SK-N-SH (cell line): Measurements from ENCODE around the gene HOMER2. TPM values are rescaled to one million over a fixed set of nuclear protein-coding genes. Genes with fewer than 3 reads are reported as not detected.
A peak's percentile ranks its signal among the peaks of the same experiment; 100 is the strongest.

ENCODE experiments used
- CTCF ChIA-PET: fragments of 300-600, 350-600 bp; formaldehyde crosslinking; extraction: SDS; loops from one replicate; lab custom pipeline; 2021; lab: Yijun Ruan, JAX
- POLR2A ChIA-PET: fragments of 350-600 bp; sonication (Branson Sonifier 250); formaldehyde crosslinking; extraction: SDS; loops from one replicate; lab custom pipeline; 2020; ENCODE audit warnings: antibody characterized with exemption, inconsistent platforms; lab: Yijun Ruan, JAX
- DNase-seq: peaks from one replicate; pipeline ENCODE4 v3.0.0; 2012
- H2AFZ ChIP-seq: fragments of 200-600 bp; sonication (generic); 2 replicates; pipeline ENCODE4 v1.8.1; 2016; ENCODE audit warnings: antibody characterized with exemption, mild to moderate bottlenecking, low read depth
- H3F3A ChIP-seq: fragments of 200-600 bp; sonication (generic); replicated peaks from 2 replicates; pipeline ENCODE3; 2016; ENCODE audit warnings: antibody characterized with exemption, mild to moderate bottlenecking; ENCODE audit not compliant: insufficient read depth
- H3K27ac ChIP-seq, 2 experiments: fragments of 200-500 bp in 1 of 2; fragments of 200-600 bp in 1 of 2; sonication (Bioruptor generic) in 1 of 2; sonication (generic), shearing (Covaris generic) in 1 of 2; 2 replicates each; pipeline versions ENCODE4 v1.5.1 to v1.6.1; 2014 to 2016; ENCODE audit warnings: low read depth in 2 of 2, inconsistent platforms in 1 of 2, low read length in 1 of 2, mild to moderate bottlenecking in 1 of 2, mixed read lengths in 1 of 2
- H3K27me3 ChIP-seq: fragments of 200-600 bp; sonication (generic), shearing (Covaris generic); 2 replicates; pipeline ENCODE4 v1.6.1; 2016; ENCODE audit warnings: mixed run types; ENCODE audit not compliant: insufficient read depth
- H3K36me3 ChIP-seq, 2 experiments: fragments of 200-500 bp in 1 of 2; fragments of 200-600 bp in 1 of 2; sonication (Bioruptor generic) in 1 of 2; sonication (generic) in 1 of 2; replicated peaks in 1 of 2; 2 replicates each; pipeline versions ENCODE3 to v1.5.1; 2014 to 2016; ENCODE audit warnings: low read length in 1 of 2, mild to moderate bottlenecking in 1 of 2; ENCODE audit not compliant: insufficient read depth in 2 of 2, control insufficient read depth in 1 of 2
- H3K4me1 ChIP-seq, 2 experiments: fragments of 200-500 bp in 1 of 2; fragments of 200-600 bp in 1 of 2; sonication (Bioruptor generic) in 1 of 2; sonication (generic), shearing (Covaris generic) in 1 of 2; 2 replicates each; pipeline versions ENCODE4 v1.5.1 to v1.6.1; 2014 to 2016; ENCODE audit warnings: low read depth in 1 of 2, low read length in 1 of 2, mixed run types in 1 of 2; ENCODE audit not compliant: insufficient read depth in 2 of 2, control insufficient read depth in 1 of 2
- H3K4me2 ChIP-seq: fragments of 200-600 bp; sonication (generic), shearing (Covaris generic); 2 replicates; pipeline ENCODE4 v1.6.1; 2017; ENCODE audit warnings: mixed run types
- H3K4me3 ChIP-seq, 2 experiments: fragments of 200-500 bp in 1 of 2; fragments of 200-600 bp in 1 of 2; sonication (Bioruptor generic) in 1 of 2; sonication (generic), shearing (Covaris generic) in 1 of 2; 2 replicates each; pipeline versions ENCODE4 v1.5.1 to v1.8.1; 2014 to 2016; ENCODE audit warnings: low read depth in 2 of 2, inconsistent platforms in 1 of 2, low read length in 1 of 2, mild to moderate bottlenecking in 1 of 2, mixed read lengths in 1 of 2, moderate library complexity in 1 of 2
- H3K79me2 ChIP-seq: fragments of 200-600 bp; sonication (generic); 2 replicates; pipeline ENCODE4 v1.8.1; 2017; ENCODE audit warnings: mild to moderate bottlenecking; ENCODE audit not compliant: insufficient read depth
- H3K9ac ChIP-seq: fragments of 200-600 bp; sonication (generic); 2 replicates; pipeline ENCODE4 v1.6.1; 2017; ENCODE audit warnings: mixed run types
- H3K9me2 ChIP-seq: fragments of 200-600 bp; sonication (generic); 2 replicates; pipeline ENCODE4 v1.6.1; 2017; ENCODE audit warnings: mixed run types
- H3K9me3 ChIP-seq: fragments of 200-600 bp; sonication (generic); 2 replicates; pipeline ENCODE4 v1.6.1; 2017; ENCODE audit warnings: mixed run types, mild to moderate bottlenecking, moderate library complexity
- H4K20me1 ChIP-seq: fragments of 200-600 bp; sonication (generic); 2 replicates; pipeline ENCODE4 v1.6.1; 2017; ENCODE audit warnings: mild to moderate bottlenecking, mixed run types; ENCODE audit not compliant: insufficient read depth
- CHD2 ChIP-seq: fragments of 150-350 bp; IDR thresholded peaks from 2 replicates; pipeline ENCODE4 v1.6.1; 2018; ENCODE audit warnings: low read length; ENCODE audit not compliant: partially characterized antibody
- CTCF ChIP-seq: fragments of 200-600 bp; sonication (generic); IDR thresholded peaks from 2 replicates; pipeline ENCODE4 v1.6.1; 2017; ENCODE audit warnings: antibody characterized with exemption, mild to moderate bottlenecking, moderate library complexity
- FOXJ3 ChIP-seq: sonication (generic); formaldehyde crosslinking; IDR thresholded peaks from 2 replicates; pipeline ENCODE4 v1.5.1; 2020; ENCODE audit warnings: mild to moderate bottlenecking, missing genetic modification reagents
- GABPA ChIP-seq: IDR thresholded peaks from 2 replicates; pipeline ENCODE4 v1.4.0; 2012; ENCODE audit warnings: low read depth, mild to moderate bottlenecking
- GATA2 ChIP-seq: sonication (generic); formaldehyde crosslinking; IDR thresholded peaks from 2 replicates; pipeline ENCODE4 v1.5.0; 2020; ENCODE audit warnings: mild to moderate bottlenecking, missing genetic modification reagents
- JUND ChIP-seq: IDR thresholded peaks from 2 replicates; pipeline ENCODE4 v1.4.0; 2012
- MEF2A ChIP-seq: IDR thresholded peaks from 2 replicates; pipeline ENCODE4 v1.4.0; 2012; ENCODE audit warnings: low read depth, borderline replicate concordance
- PBX3 ChIP-seq: IDR thresholded peaks from 2 replicates; pipeline ENCODE4; 2012
- POLR2AphosphoS5 ChIP-seq: IDR thresholded peaks from 2 replicates; pipeline ENCODE4 v1.6.1; 2012; ENCODE audit warnings: low read depth, low read length
- RAD21 ChIP-seq: IDR thresholded peaks from 2 replicates; pipeline ENCODE4 v1.6.1; 2012; ENCODE audit warnings: mild to moderate bottlenecking, low read length
- REST ChIP-seq: IDR thresholded peaks from 2 replicates; pipeline ENCODE4 v1.6.1; 2012; ENCODE audit warnings: mild to moderate bottlenecking, low read depth, low read length, moderate library complexity
- RXRA ChIP-seq: IDR thresholded peaks from 2 replicates; pipeline ENCODE4 v1.4.0; 2012; ENCODE audit warnings: low read depth, mild to moderate bottlenecking, borderline replicate concordance
- SMC3 ChIP-seq: IDR thresholded peaks from 2 replicates; pipeline ENCODE4 v1.6.1; 2012; ENCODE audit warnings: low read depth, low read length, improper control_type of control experiment
- USF1 ChIP-seq: IDR thresholded peaks from 2 replicates; pipeline ENCODE4 v1.4.0; 2012; ENCODE audit warnings: low read depth, borderline replicate concordance
- USF2 ChIP-seq: fragments of 150-350 bp; IDR thresholded peaks from 2 replicates; pipeline ENCODE4 v1.6.1; 2017; ENCODE audit warnings: antibody characterized with exemption, low read length, low read depth, borderline replicate concordance
- WGBS: methylation state at CpG from one replicate; pipeline ENCODE4 v1.1.6; 2017; ENCODE audit warnings: low lambda C conversion rate; 5-methylcytosine and 5-hydroxymethylcytosine counted together
- polyA plus RNA-seq, 3 experiments: library from polyadenylated mRNA; depleted of rRNA; stranded (reverse); fragments of >200 nt; gene quantifications; 2 replicates each; pipeline ENCODE4 v1.2.3, GENCODE V29; 2012

The HOMER2 gene
- polyA plus RNA-seq, 1 of the 3 experiments (the other 2 are of a cell fraction), result 7.3 TPM

- TF ChIP-seq USF1 (no peak), POLR2AphosphoS5 (no peak), MEF2A (no peak), REST (no peak)
These were observed 20.5 kb upstream of the HOMER2 start (continued) for GRCh38 chr15:82972990-82973389.

- Histone ChIP-seq H3K27ac (peak overlapping the region in 1 of 2 experiments; percentile 71; a peak in 2 of 4 replicates), H3K9me3 (no peaks in the 10 kb centered on the region), H3K36me3 (no peaks in the 10 kb centered on the region), H3F3A (no peaks in the 10 kb centered on the region), H2AFZ (no peak overlapping the region), H3K27me3 (no peaks in the 10 kb centered on the region), H3K9ac (no peak overlapping the region), H3K4me1 (peaks cover 0 to 13% of the 10 kb centered on the region in 2 experiments; a peak in 2 of 4 replicates), H3K4me3 (no peak overlapping the region), H3K9me2 (no peaks in the 10 kb centered on the region), H3K4me2 (no peak overlapping the region), H3K79me2 (no peaks in the 10 kb centered on the region), H4K20me1 (no peaks in the 10 kb centered on the region)
- 74% methylated on average over 2 of the region's 2 CpGs for WGBS
- no peak for DNase-seq
- ChIA-PET CTCF (interaction anchor here (0.6 to 2.6 kb wide), 10 partner anchors 8 to 123 kb away, joined by 3 to 11 read pairs (median 4); partner anchors contain the start of genes C15orf40 and RAMAC), POLR2A (interaction anchor here (1.0 to 1.7 kb wide), 5 partner anchors 11 to 431 kb away, joined by 3 to 16 read pairs (median 5); partner anchors contain the start of genes RAMAC and RPS17)
- TF ChIP-seq USF2, result no peak
- TF ChIP-seq PBX3, result no peak
- no peak for TF ChIP-seq USF1
- no peak for TF ChIP-seq GATA2 (CRISPR knock-in tag)
- no peak for TF ChIP-seq RXRA
- TF ChIP-seq FOXJ3 (CRISPR knock-in tag), result no peak
- TF ChIP-seq SMC3, result no peak
- TF ChIP-seq GABPA, result no peak
- no peak for TF ChIP-seq POLR2AphosphoS5
- TF ChIP-seq JUND, result no peak
- no peak for TF ChIP-seq RAD21
- no peak for TF ChIP-seq CTCF
- no peak for TF ChIP-seq CHD2
These were observed 18.9 kb upstream of the HOMER2 start for GRCh38 chr15:82971218-82971984.
